HCT116 (cell line): ENCODE results near the gene CMC2.

Source experiments
- CTCF ChIP-seq, 3 experiments: fragments of 200-600 bp in 1 of 3; sonication (generic) in 1 of 3; IDR thresholded peaks in 2 of 3; conservative IDR thresholded peaks in 1 of 3; 2 replicates each; pipeline ENCODE4 v1.5.1; 2012 to 2017; ENCODE audit warnings: low read depth in 2 of 3, low read length in 2 of 3, antibody characterized with exemption in 1 of 3, borderline replicate concordance in 1 of 3, control low read depth in 1 of 3, mild to moderate bottlenecking in 1 of 3, mixed read lengths in 1 of 3, mixed run types in 1 of 3, moderate library complexity in 1 of 3; ENCODE audit not compliant: insufficient read depth in 1 of 3
- EZH2 ChIP-seq: fragments of 200-600 bp; sonication (generic); IDR thresholded peaks from 2 replicates; pipeline ENCODE4 v1.6.1; 2017; ENCODE audit warnings: antibody characterized with exemption, mixed run types
- EZH2phosphoT487 ChIP-seq: fragments of 200-600 bp; IDR thresholded peaks from 2 replicates; pipeline ENCODE4 v1.6.1; 2018; ENCODE audit warnings: antibody characterized with exemption, borderline replicate concordance
- FOSL1 ChIP-seq: IDR thresholded peaks from 2 replicates; pipeline ENCODE4 v1.6.1; 2012; ENCODE audit warnings: low read depth
- JUND ChIP-seq: IDR thresholded peaks from 2 replicates; pipeline ENCODE4 v1.6.1; 2012
- POLR2AphosphoS5 ChIP-seq: IDR thresholded peaks from 2 replicates; pipeline ENCODE4 v1.6.1; 2011; ENCODE audit warnings: mild to moderate bottlenecking, low read depth, low read length, moderate library complexity
- SIN3A ChIP-seq: IDR thresholded peaks from 2 replicates; pipeline ENCODE4 v1.6.1; 2012; ENCODE audit warnings: low read depth
- SRF ChIP-seq: IDR thresholded peaks from 2 replicates; pipeline ENCODE4 v1.6.1; 2012; ENCODE audit warnings: low read depth
- TCF7L2 ChIP-seq: IDR thresholded peaks from 2 replicates; pipeline ENCODE4 v1.7.0; 2011; ENCODE audit warnings: borderline replicate concordance, inconsistent platforms; ENCODE audit not compliant: insufficient read depth, insufficient read length; ENCODE audit errors: extremely low read depth
- ZBTB33 ChIP-seq: IDR thresholded peaks from 2 replicates; pipeline ENCODE4 v1.6.1; 2011; ENCODE audit warnings: mild to moderate bottlenecking, low read length, moderate library complexity; ENCODE audit not compliant: insufficient replicate concordance; ENCODE audit errors: extremely low read depth
- ZNF274 ChIP-seq: fragments of 200-500 bp; sonication (Bioruptor generic); IDR thresholded peaks from 2 replicates; pipeline ENCODE4 v1.6.1; 2014; ENCODE audit warnings: mild to moderate bottlenecking, low read depth, low read length, inconsistent platforms

GRCh38 chr16:80985611-80986010 is 21.1 kb downstream of the CMC2 start:
- no peak for TF ChIP-seq POLR2AphosphoS5
- TF ChIP-seq CTCF (IDR thresholded peaks at IDR 0.05 in 2 of 3, conservative IDR thresholded peaks at IDR 0.05 in 1 of 3; ENCODE audit: borderline replicate concordance in 1 of 3, insufficient read depth in 1 of 3, low read depth in 2 of 3, low read length in 2 of 3): no peak
- no peak for TF ChIP-seq SRF
- no peak for TF ChIP-seq TCF7L2
- TF ChIP-seq ZBTB33: no peak
- no peak for TF ChIP-seq EZH2
- TF ChIP-seq EZH2phosphoT487: no peak
- no peak for TF ChIP-seq FOSL1
- no peak for TF ChIP-seq JUND
- TF ChIP-seq SIN3A: no peak
- TF ChIP-seq ZNF274: no peak
